Mesothelial cell of epicardium (in vitro differentiated cells): ENCODE results near the gene TRIM26. TPM values are rescaled to one million over a fixed set of nuclear protein-coding genes. Genes with fewer than 3 reads are reported as not detected.

Source experiments
- DNase-seq, 2 experiments: peaks; one replicate each; pipeline ENCODE4 v3.0.0; 2021; ENCODE audit warnings: low spot score in 2 of 2; ENCODE audit not compliant: unreplicated experiment in 2 of 2
- H3K27ac Mint-ChIP-seq: 2 replicates; pipeline ENCODE4 v1.8.0; 2021; ENCODE audit warnings: mixed read lengths
- H3K27me3 Mint-ChIP-seq: 2 replicates; pipeline ENCODE4 v1.8.0; 2021; ENCODE audit warnings: low read depth, mixed read lengths
- H3K36me3 Mint-ChIP-seq: 2 replicates; pipeline ENCODE4 v1.8.0; 2021; ENCODE audit warnings: mixed read lengths
- H3K4me1 Mint-ChIP-seq: 2 replicates; pipeline ENCODE4 v1.8.0; 2021; ENCODE audit warnings: mixed read lengths
- H3K4me3 Mint-ChIP-seq: 2 replicates; pipeline ENCODE4 v1.8.0; 2021; ENCODE audit warnings: mild to moderate bottlenecking, moderate library complexity, mixed read lengths
- H3K9me3 Mint-ChIP-seq: 2 replicates; pipeline ENCODE4 v1.8.0; 2021; ENCODE audit warnings: mixed read lengths
- CTCF ChIP-seq: fragments of 200-600 bp; sonication (generic); IDR thresholded peaks from one replicate; pipeline ENCODE4 v1.5.0; 2021; ENCODE audit warnings: antibody characterized with exemption; ENCODE audit not compliant: unreplicated experiment
- total RNA-seq: library from RNA; stranded (reverse); gene quantifications from 3 replicates; pipeline ENCODE4 v1.2.1, GENCODE V29; 2021

Gene TRIM26
- total RNA-seq, 1 donor from 2014 or later, result 55.4 TPM

DNA sequence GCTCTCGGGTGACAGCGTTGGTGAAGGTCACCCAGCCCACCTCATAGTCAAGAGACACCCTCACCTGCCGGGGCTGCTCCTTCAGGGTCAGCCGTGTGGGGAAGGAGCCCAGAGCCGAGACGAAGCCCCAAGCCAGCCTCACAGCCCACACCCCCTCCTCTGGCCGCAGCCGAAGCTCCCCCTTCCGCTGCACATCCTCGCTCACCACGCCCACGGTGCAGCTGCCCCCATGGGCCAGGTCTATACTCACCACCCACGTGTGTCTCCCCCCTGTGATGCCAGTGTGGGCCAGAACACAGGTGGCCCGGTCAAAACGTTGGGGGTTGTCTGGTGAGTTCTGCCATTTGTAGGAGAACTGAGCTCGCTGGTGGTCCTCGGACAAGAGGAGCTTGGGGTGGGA is 59.1 kb downstream of the TRIM26 start:
- Mint-ChIP-seq H3K9me3 (no peaks in the 10 kb centered on the region), H3K27me3 (peaks cover 72% of the 10 kb centered on the region), H3K36me3 (no peaks in the 10 kb centered on the region), H3K27ac (no peak overlapping the region), H3K4me1 (peaks cover 17% of the 10 kb centered on the region), H3K4me3 (no peak overlapping the region)
- no peak for DNase-seq
- TF ChIP-seq CTCF, result no peak

DNA sequence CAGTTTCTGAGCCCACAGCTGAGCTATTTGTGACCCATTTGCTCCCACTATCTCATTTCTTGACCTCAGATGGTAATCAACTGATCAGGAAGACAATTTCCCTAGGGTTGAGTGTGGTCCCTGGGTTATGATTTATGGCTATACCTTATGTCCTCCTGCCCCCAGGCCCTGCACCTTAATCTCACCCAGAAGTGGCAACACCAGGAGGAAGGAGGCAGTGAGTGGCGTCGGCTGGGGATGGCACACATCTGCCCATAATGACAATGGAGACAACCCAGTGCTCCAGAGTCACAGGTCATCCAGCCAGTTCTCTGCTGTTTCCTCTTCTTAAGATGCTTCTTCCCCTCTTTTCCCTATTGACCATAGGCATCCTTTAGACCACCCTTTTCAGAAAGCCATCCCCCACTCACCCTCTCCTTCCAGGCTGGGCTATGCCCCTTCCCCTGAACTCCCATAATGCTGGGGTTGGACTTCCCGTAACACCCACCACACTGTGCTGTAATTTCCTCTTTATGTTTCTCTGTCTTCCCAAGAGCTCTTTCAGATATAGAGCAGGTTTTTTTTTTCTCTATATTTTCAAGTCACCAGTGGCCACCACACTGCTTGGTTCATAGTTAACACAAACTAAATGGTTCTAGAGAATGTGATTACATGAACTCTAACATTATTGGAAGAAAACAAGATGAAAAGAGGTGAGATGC is 60.1 kb downstream of the TRIM26 start:
- Mint-ChIP-seq H3K27me3 (peaks cover 70% of the 10 kb centered on the region), H3K27ac (no peak overlapping the region), H3K36me3 (no peaks in the 10 kb centered on the region), H3K9me3 (no peaks in the 10 kb centered on the region), H3K4me1 (peaks cover 17% of the 10 kb centered on the region), H3K4me3 (no peak overlapping the region)
- TF ChIP-seq CTCF, result no peak
- DNase-seq, result no peak

GRCh38 chr6:30152016-30152673 is 61.1 kb downstream of the TRIM26 start:
- Mint-ChIP-seq H3K27me3 (peaks cover 75% of the 10 kb centered on the region), H3K9me3 (no peaks in the 10 kb centered on the region), H3K36me3 (no peaks in the 10 kb centered on the region), H3K4me1 (peaks cover 17% of the 10 kb centered on the region), H3K4me3 (no peak overlapping the region), H3K27ac (no peak overlapping the region)
- no peak for TF ChIP-seq CTCF
- no peak for DNase-seq

- H3K4me3 Mint-ChIP-seq, result no peak overlapping the region
- H3K27me3 Mint-ChIP-seq, result peaks cover 73% of the 10 kb centered on the region
- peaks cover 17% of the 10 kb centered on the region for H3K4me1 Mint-ChIP-seq
- no peak for DNase-seq
- H3K27ac Mint-ChIP-seq, result no peak overlapping the region
- H3K9me3 Mint-ChIP-seq, result no peaks in the 10 kb centered on the region
- H3K36me3 Mint-ChIP-seq, result no peaks in the 10 kb centered on the region
- no peak for TF ChIP-seq CTCF
Observed at GRCh38 chr6:30151580-30151979, 61.6 kb downstream of the TRIM26 start.

DNA sequence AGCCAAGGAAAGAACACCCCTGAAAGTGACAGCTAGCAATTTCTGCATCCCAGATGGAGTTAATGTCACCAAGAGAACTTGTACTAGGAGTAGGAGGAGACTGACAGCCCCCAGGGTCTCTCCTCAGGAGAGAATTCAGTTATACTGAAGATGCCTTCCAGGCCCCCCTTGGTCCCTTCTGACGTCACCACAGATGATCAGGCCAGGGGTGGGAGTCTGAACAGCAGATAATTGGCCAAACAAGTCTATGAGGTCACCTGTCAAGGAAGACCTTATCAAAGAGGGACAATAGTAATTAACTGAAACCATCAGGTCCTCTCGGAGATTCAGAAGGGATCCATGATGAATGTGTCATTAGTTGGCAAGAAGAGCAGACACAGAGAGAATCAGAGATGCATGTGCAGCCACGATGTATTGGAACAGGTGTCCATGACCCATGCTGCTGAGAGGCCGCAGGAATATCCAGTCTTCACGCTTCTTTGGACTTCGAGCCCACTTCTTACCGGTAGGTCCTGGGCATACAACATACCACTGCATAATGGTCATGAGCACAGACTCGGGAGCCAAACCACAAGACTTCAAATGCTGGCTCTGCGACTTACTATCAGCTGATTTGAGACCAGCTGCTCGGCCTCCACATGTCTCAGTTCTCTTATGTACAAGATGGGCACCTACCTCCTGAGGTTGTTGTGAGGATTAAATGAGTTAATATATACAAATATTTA is 62.4 kb downstream of the TRIM26 start:
- H3K4me1 Mint-ChIP-seq, result peaks cover 11% of the 10 kb centered on the region
- no peaks in the 10 kb centered on the region for H3K9me3 Mint-ChIP-seq
- H3K27ac Mint-ChIP-seq, result no peak overlapping the region
- H3K27me3 Mint-ChIP-seq, result peaks cover 74% of the 10 kb centered on the region
- H3K36me3 Mint-ChIP-seq, result no peaks in the 10 kb centered on the region
- H3K4me3 Mint-ChIP-seq, result no peak overlapping the region
- no peak for DNase-seq
- no peak for TF ChIP-seq CTCF
